ENCODE results near the gene SYT13. TPM values are rescaled to one million over a fixed set of nuclear protein-coding genes. Genes with fewer than 3 reads are reported as not detected.

The SYT13 gene
- total and polyA plus RNA-seq, 8 donors, result 0.21 to 5.5 (median 4.4) TPM

- no peak overlapping the region for H3K4me3 ChIP-seq
- no peak for ATAC-seq
- H3K4me1 ChIP-seq, result no peaks in the 10 kb centered on the region
- intact Hi-C loops (cut with DNase I), result loop anchor here in 1 of 2 donors (10.0 kb wide), 1 partner anchor 206 kb away; no protein-coding TSS in a partner anchor
- no peaks in the 10 kb centered on the region for H3K36me3 ChIP-seq
- no peak for TF ChIP-seq CTCF (IDR thresholded peaks at IDR 0.05)
- no peaks in the 10 kb centered on the region for H3K27me3 ChIP-seq
- no peaks in the 10 kb centered on the region for H3K9me3 ChIP-seq
- no peak for DNase-seq
- H3K27ac ChIP-seq, result no peak overlapping the region
Measured at GRCh38 chr11:45321031-45321595, 35.0 kb upstream of the SYT13 start.

- Histone ChIP-seq H3K4me1 (no peaks in the 10 kb centered on the region), H3K27ac (no peak overlapping the region), H3K27me3 (no peaks in the 10 kb centered on the region), H3K36me3 (no peaks in the 10 kb centered on the region), H3K9me3 (no peaks in the 10 kb centered on the region), H3K4me3 (no peak overlapping the region)
- intact Hi-C loops (cut with DNase I), result loop anchor here in 1 of 2 donors (10.0 kb wide), 1 partner anchor 206 kb away; no protein-coding TSS in a partner anchor
- no peak for TF ChIP-seq CTCF (IDR thresholded peaks at IDR 0.05)
- DNase-seq (no peak), ATAC-seq (no peak)
Measured at GRCh38 chr11:45320371-45320770, 34.2 kb upstream of the SYT13 start.

- Histone ChIP-seq H3K27ac (no peak overlapping the region), H3K36me3 (no peaks in the 10 kb centered on the region), H3K9me3 (no peaks in the 10 kb centered on the region), H3K4me1 (no peaks in the 10 kb centered on the region), H3K4me3 (no peak overlapping the region), H3K27me3 (peaks cover 0 to 4% of the 10 kb centered on the region in 2 donors)
- no peak for DNase-seq
- intact Hi-C loops (cut with DNase I), result no loop called here
- TF ChIP-seq CTCF (IDR thresholded peaks at IDR 0.05), result no peak
- ATAC-seq, result no peak
Measured at GRCh38 chr11:45319077-45319476, 32.9 kb upstream of the SYT13 start.

- TF ChIP-seq CTCF (IDR thresholded peaks at IDR 0.05), result no peak
- no peaks in the 10 kb centered on the region for H3K36me3 ChIP-seq
- DNase-seq, result no peak
- no peak for ATAC-seq
- intact Hi-C loops (cut with DNase I), result no loop called here
- H3K9me3 ChIP-seq, result no peaks in the 10 kb centered on the region
- H3K27ac ChIP-seq, result no peak overlapping the region
- H3K4me3 ChIP-seq, result no peak overlapping the region
- no peaks in the 10 kb centered on the region for H3K4me1 ChIP-seq
- H3K27me3 ChIP-seq, result peaks cover 0 to 8% of the 10 kb centered on the region in 2 donors
Measured at GRCh38 chr11:45318516-45318915, 32.4 kb upstream of the SYT13 start.

- intact Hi-C loops (cut with DNase I), result no loop called here
- TF ChIP-seq CTCF (IDR thresholded peaks at IDR 0.05), result no peak
- no peaks in the 10 kb centered on the region for H3K9me3 ChIP-seq
- H3K4me3 ChIP-seq, result no peak overlapping the region
- H3K27me3 ChIP-seq, result peaks cover 8 to 9% of the 10 kb centered on the region in 2 donors
- no peak for ATAC-seq
- no peaks in the 10 kb centered on the region for H3K4me1 ChIP-seq
- no peak for DNase-seq
- H3K36me3 ChIP-seq, result no peaks in the 10 kb centered on the region
- no peak overlapping the region for H3K27ac ChIP-seq
Measured at GRCh38 chr11:45316258-45316657, 30.1 kb upstream of the SYT13 start.

Measured in left lung (tissue), 10 donors.